WTC11 (cell line): ENCODE measurements around the gene SYS1. TPM values are rescaled to one million over a fixed set of nuclear protein-coding genes. Genes with fewer than 3 reads are reported as not detected.

Experiments
- ATAC-seq: fragments of 200-7000 bp; cut with Tn5 transposase; 2 replicates; pipeline ENCODE4 v1.10.0; 2021; ENCODE audit warnings: mild to moderate bottlenecking, moderate library complexity
- CTCF ChIA-PET: fragments of 300-600 bp; sonication (Branson Sonifier 250); formaldehyde crosslinking; loops from one replicate; lab custom pipeline; 2021; ENCODE audit warnings: antibody characterized with exemption; lab: Charles Lee
- POLR2A ChIA-PET: fragments of 350-600 bp; sonication (Branson Sonifier 250); formaldehyde crosslinking; loops from one replicate; lab custom pipeline; 2021; ENCODE audit warnings: antibody characterized with exemption; lab: Charles Lee
- DNase-seq: peaks from one replicate; pipeline ENCODE4 v3.0.0; 2021; ENCODE audit warnings: low spot score
- H3K27ac Mint-ChIP-seq: 2 replicates; pipeline ENCODE4 v1.8.0; 2021; ENCODE audit warnings: mixed read lengths
- H3K27me3 Mint-ChIP-seq: 2 replicates; pipeline ENCODE4 v1.8.0; 2021; ENCODE audit warnings: low read depth, mild to moderate bottlenecking, moderate library complexity, mixed read lengths
- H3K36me3 Mint-ChIP-seq: 2 replicates; pipeline ENCODE4 v1.8.0; 2021; ENCODE audit warnings: mixed read lengths
- H3K4me1 Mint-ChIP-seq: 2 replicates; pipeline ENCODE4 v1.8.0; 2022; ENCODE audit warnings: mixed read lengths
- H3K4me3 Mint-ChIP-seq: 2 replicates; pipeline ENCODE4 v1.8.0; 2021; ENCODE audit warnings: mild to moderate bottlenecking, moderate library complexity, mixed read lengths
- H3K9me3 Mint-ChIP-seq: 2 replicates; pipeline ENCODE4 v1.8.0; 2021; ENCODE audit warnings: mixed read lengths
- AR ChIP-seq: fragments of 250-450 bp; sonication (Bioruptor Pico); IDR thresholded peaks from 2 replicates; pipeline ENCODE4 v1.9.0; 2021; ENCODE audit warnings: mild to moderate bottlenecking
- ARID4B ChIP-seq: sonication (generic); formaldehyde crosslinking; IDR thresholded peaks from 2 replicates; pipeline ENCODE4 v1.8.0; 2023; ENCODE audit warnings: missing genetic modification reagents, mild to moderate bottlenecking, borderline replicate concordance
- ATF2 ChIP-seq: sonication (generic); formaldehyde crosslinking; IDR thresholded peaks from 2 replicates; pipeline ENCODE4 v1.8.1; 2022; ENCODE audit warnings: low read depth, missing genetic modification reagents, borderline replicate concordance
- CREM ChIP-seq: sonication (generic); formaldehyde crosslinking; IDR thresholded peaks from 2 replicates; pipeline ENCODE4 v1.8.1; 2022; ENCODE audit warnings: mild to moderate bottlenecking, missing genetic modification reagents, moderate library complexity
- CTCF ChIP-seq: fragments of 200-600 bp; IDR thresholded peaks from 2 replicates; pipeline ENCODE4 v1.8.0; 2022; ENCODE audit warnings: antibody characterized with exemption
- GABPB1 ChIP-seq: sonication (generic); formaldehyde crosslinking; IDR thresholded peaks from 2 replicates; pipeline ENCODE4 v1.8.1; 2023; ENCODE audit warnings: mild to moderate bottlenecking, missing genetic modification reagents
- MAX ChIP-seq: sonication (generic); formaldehyde crosslinking; IDR thresholded peaks from 2 replicates; pipeline ENCODE4 v1.8.0; 2022; ENCODE audit warnings: mild to moderate bottlenecking, missing genetic modification reagents
- NR1H2 ChIP-seq: sonication (generic); formaldehyde crosslinking; IDR thresholded peaks from 2 replicates; pipeline ENCODE4 v1.9.0; 2021; ENCODE audit warnings: mild to moderate bottlenecking, moderate library complexity, missing genetic modification reagents
- OVOL2 ChIP-seq: fragments of 250-450 bp; sonication (Bioruptor Pico); IDR thresholded peaks from 2 replicates; pipeline ENCODE4 v1.9.0; 2021; ENCODE audit warnings: mild to moderate bottlenecking, borderline replicate concordance
- RELA ChIP-seq: sonication (generic); formaldehyde crosslinking; IDR thresholded peaks from 2 replicates; pipeline ENCODE4 v1.8.1; 2022; ENCODE audit warnings: missing genetic modification reagents, mild to moderate bottlenecking, borderline replicate concordance
- RORB ChIP-seq: fragments of 250-450 bp; sonication (Bioruptor Pico); IDR thresholded peaks from 2 replicates; pipeline ENCODE4 v1.9.0; 2021; ENCODE audit warnings: mild to moderate bottlenecking
- TEAD1 ChIP-seq: sonication (generic); formaldehyde crosslinking; IDR thresholded peaks from 2 replicates; pipeline ENCODE4 v1.8.0; 2022; ENCODE audit warnings: mild to moderate bottlenecking, missing genetic modification reagents
- TP53 ChIP-seq: sonication (generic); formaldehyde crosslinking; IDR thresholded peaks from 2 replicates; pipeline ENCODE4 v1.8.1; 2023; ENCODE audit warnings: mild to moderate bottlenecking, missing genetic modification reagents
- ZNF219 ChIP-seq: sonication (generic); formaldehyde crosslinking; IDR thresholded peaks from 2 replicates; pipeline ENCODE4 v1.8.0; 2023; ENCODE audit warnings: missing genetic modification reagents, mild to moderate bottlenecking, borderline replicate concordance
- ZNF281 ChIP-seq: sonication (generic); formaldehyde crosslinking; IDR thresholded peaks from 2 replicates; pipeline ENCODE4 v1.8.0; 2023; ENCODE audit warnings: mild to moderate bottlenecking, missing genetic modification reagents
- ZNF396 ChIP-seq: fragments of 250-450 bp; sonication (Bioruptor Pico); IDR thresholded peaks from 2 replicates; pipeline ENCODE4 v1.8.0; 2021; ENCODE audit warnings: mild to moderate bottlenecking, moderate library complexity, borderline replicate concordance
- ZNF416 ChIP-seq: fragments of 250-450 bp; sonication (Bioruptor Pico); IDR thresholded peaks from 2 replicates; pipeline ENCODE4 v1.9.0; 2021; ENCODE audit warnings: mild to moderate bottlenecking, inconsistent platforms
- total RNA-seq: library from RNA; stranded (reverse); gene quantifications from 3 replicates; pipeline ENCODE4 v1.2.3, GENCODE V29; 2021

SYS1 gene
- total RNA-seq, 1 experiment from 2014 or later: 16.4 TPM

GRCh38 chr20:45412653-45413052 lies 49.7 kb downstream of the SYS1 start:
- POLR2A ChIA-PET: no interaction called here
- no peaks in the 10 kb centered on the region for H3K27me3 Mint-ChIP-seq
- ATAC-seq (no peak), DNase-seq (no peak)
- no peak overlapping the region for H3K4me3 Mint-ChIP-seq
- no peaks in the 10 kb centered on the region for H3K9me3 Mint-ChIP-seq
- peaks cover 10% of the 10 kb centered on the region for H3K36me3 Mint-ChIP-seq
- no peak overlapping the region for H3K27ac Mint-ChIP-seq
- TF ChIP-seq CTCF: no peak
- no peak for TF ChIP-seq OVOL2 (CRISPR knock-in tag)
- no peak for TF ChIP-seq TEAD1
- no peak for TF ChIP-seq GABPB1 (CRISPR knock-in tag)
- no peak for TF ChIP-seq ZNF396 (CRISPR knock-in tag)
- no peak for TF ChIP-seq NR1H2 (CRISPR knock-in tag)
- no peak for TF ChIP-seq ZNF281
- TF ChIP-seq RORB (CRISPR knock-in tag): no peak
- TF ChIP-seq TP53 (CRISPR knock-in tag): no peak
- no peak for TF ChIP-seq RELA (CRISPR knock-in tag)
- no peak for TF ChIP-seq ZNF416 (CRISPR knock-in tag)
- TF ChIP-seq ARID4B (CRISPR knock-in tag): no peak
- no peak for TF ChIP-seq AR (CRISPR knock-in tag)
- TF ChIP-seq CREM (CRISPR knock-in tag): no peak
- no peak for TF ChIP-seq MAX (CRISPR knock-in tag)
- no peak for TF ChIP-seq ATF2
- no peak for TF ChIP-seq ZNF219 (CRISPR knock-in tag)
- H3K4me1 Mint-ChIP-seq: peaks cover 15% of the 10 kb centered on the region
- CTCF ChIA-PET: interaction anchor here (0.7 to 2.4 kb wide), 7 partner anchors 23 to 358 kb away, joined by 3 to 13 read pairs (median 4); partner anchors contain the start of gene SYS1
